Measurements from ENCODE around the gene KCNMA1. TPM values are rescaled to one million over a fixed set of nuclear protein-coding genes. Genes with fewer than 3 reads are reported as not detected.

KCNMA1 gene
- total RNA-seq, 1 donor from 2014 or later, result 30.1 TPM

DNA sequence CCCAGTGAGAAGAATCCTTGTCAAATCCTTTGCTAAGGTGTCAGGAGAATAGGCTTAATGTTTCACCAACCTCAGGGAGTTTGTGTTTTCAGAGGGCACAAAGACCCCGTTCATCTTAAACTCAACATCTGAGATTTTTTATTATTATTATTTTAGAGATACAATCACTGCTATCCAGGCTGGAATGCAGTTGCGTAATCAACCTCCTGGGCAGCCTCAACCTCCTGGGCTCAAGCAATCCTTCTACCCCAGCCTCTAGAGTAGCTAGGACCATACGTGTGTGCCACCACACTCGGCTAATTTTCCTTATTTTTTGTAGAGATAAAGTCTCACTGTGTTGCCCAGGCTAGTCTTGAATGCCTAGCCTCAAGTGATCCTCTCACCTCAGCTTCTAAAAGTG, 599.2 kb downstream of the KCNMA1 start:
- H3K4me3 Mint-ChIP-seq, result no peak overlapping the region
- no peak for TF ChIP-seq CTCF (conservative IDR thresholded peaks at IDR 0.05)
- DNase-seq (ENCODE audit: extremely low spot score, unreplicated experiment), result no peak
- H3K4me1 Mint-ChIP-seq (ENCODE audit: unreplicated experiment), result peaks cover 3% of the 10 kb centered on the region
- no peak overlapping the region for H3K27ac Mint-ChIP-seq
- peaks cover 23% of the 10 kb centered on the region for H3K27me3 Mint-ChIP-seq
- no peaks in the 10 kb centered on the region for H3K9me3 Mint-ChIP-seq
- H3K36me3 Mint-ChIP-seq, result no peaks in the 10 kb centered on the region

DNA sequence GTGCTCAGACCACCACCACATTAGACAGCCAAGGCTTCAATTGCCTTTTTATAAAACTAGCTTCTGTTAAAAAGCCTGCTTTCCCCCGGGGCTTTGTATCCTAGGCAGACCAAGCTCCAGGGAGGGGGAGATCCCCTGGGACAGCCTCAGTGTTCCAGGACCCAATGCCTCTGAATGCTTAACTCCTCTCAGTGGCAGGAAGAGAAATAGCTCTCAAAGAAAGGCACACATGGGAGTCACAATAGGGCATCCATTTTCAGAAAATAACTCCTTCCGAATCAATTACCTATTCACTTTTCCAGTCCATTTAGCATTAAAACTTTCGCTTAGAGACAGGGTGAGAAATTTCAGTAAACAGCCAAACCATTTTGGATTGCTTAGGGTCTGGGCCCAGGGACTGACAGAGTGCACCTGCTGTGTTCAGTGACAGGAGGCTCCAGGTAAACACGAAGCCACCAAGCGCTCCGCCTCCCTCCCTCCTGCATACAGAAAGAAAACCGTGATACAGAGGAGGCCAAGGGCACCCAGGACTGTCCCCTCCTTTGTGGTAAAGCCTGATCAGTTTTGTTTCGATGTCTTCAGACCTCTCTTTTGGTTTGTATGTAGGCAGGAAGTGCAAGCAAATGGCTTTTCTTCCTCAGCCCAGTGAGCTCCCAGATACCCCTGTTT, 599.7 kb downstream of the KCNMA1 start:
- H3K9me3 Mint-ChIP-seq, result no peaks in the 10 kb centered on the region
- H3K4me1 Mint-ChIP-seq (ENCODE audit: unreplicated experiment), result peaks cover 3% of the 10 kb centered on the region
- H3K4me3 Mint-ChIP-seq, result no peak overlapping the region
- H3K36me3 Mint-ChIP-seq, result no peaks in the 10 kb centered on the region
- H3K27me3 Mint-ChIP-seq, result peaks cover 26% of the 10 kb centered on the region
- no peak for TF ChIP-seq CTCF (conservative IDR thresholded peaks at IDR 0.05)
- no peak for DNase-seq (ENCODE audit: extremely low spot score, unreplicated experiment)
- no peak overlapping the region for H3K27ac Mint-ChIP-seq

DNA sequence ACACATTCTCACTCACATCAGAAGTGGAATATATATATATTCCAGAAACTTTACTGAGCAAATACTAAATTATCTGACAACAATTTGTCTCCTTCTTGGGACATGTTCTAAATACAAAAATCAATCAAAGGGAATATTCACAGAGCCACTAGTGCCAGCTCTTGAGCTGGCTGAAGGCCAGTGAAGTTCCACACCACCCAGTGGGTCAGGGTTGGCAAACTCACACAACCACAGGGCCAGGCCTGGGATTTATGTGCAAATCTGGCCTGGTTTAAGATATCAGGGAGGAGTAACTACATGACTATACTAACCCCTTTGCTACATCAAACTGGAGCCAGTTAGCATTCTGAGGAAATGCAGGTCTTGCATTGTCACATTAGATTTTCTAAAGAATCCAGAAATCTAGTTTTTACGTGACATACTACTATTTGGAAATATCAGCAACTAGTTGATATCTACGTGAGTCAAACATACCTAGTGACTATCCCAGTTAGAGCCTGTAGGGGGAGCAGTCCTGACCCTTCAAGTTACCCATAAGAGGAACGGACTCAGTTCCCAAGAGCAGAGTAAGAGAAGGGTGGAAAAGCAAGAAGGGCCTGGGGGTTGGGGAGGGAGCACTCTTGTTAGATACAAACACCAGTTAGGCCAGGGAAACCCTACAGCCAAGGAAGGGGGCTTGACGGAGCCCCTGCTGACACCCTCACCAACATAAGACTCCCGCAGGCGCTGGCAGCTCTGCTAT, 600.4 kb downstream of the KCNMA1 start:
- H3K4me1 Mint-ChIP-seq (ENCODE audit: unreplicated experiment), result peaks cover 3% of the 10 kb centered on the region
- H3K27ac Mint-ChIP-seq, result no peak overlapping the region
- H3K4me3 Mint-ChIP-seq, result no peak overlapping the region
- peaks cover 27% of the 10 kb centered on the region for H3K27me3 Mint-ChIP-seq
- no peak for DNase-seq (ENCODE audit: extremely low spot score, unreplicated experiment)
- TF ChIP-seq CTCF (conservative IDR thresholded peaks at IDR 0.05), result peak; percentile 81
- H3K36me3 Mint-ChIP-seq, result no peaks in the 10 kb centered on the region
- no peaks in the 10 kb centered on the region for H3K9me3 Mint-ChIP-seq

- H3K4me3 Mint-ChIP-seq, result no peak overlapping the region
- H3K9me3 Mint-ChIP-seq, result no peaks in the 10 kb centered on the region
- peaks cover 5% of the 10 kb centered on the region for H3K4me1 Mint-ChIP-seq (ENCODE audit: unreplicated experiment)
- no peak overlapping the region for H3K27ac Mint-ChIP-seq
- peaks cover 32% of the 10 kb centered on the region for H3K27me3 Mint-ChIP-seq
- no peak for TF ChIP-seq CTCF (conservative IDR thresholded peaks at IDR 0.05)
- DNase-seq (ENCODE audit: extremely low spot score, unreplicated experiment), result no peak
- no peaks in the 10 kb centered on the region for H3K36me3 Mint-ChIP-seq
Measured at GRCh38 chr10:77036276-77036675, 601.3 kb downstream of the KCNMA1 start.

GRCh38 chr10:77034795-77035194, 602.8 kb downstream of the KCNMA1 start:
- no peak for TF ChIP-seq CTCF (conservative IDR thresholded peaks at IDR 0.05)
- H3K36me3 Mint-ChIP-seq, result no peaks in the 10 kb centered on the region
- no peak overlapping the region for H3K27ac Mint-ChIP-seq
- peaks cover 12% of the 10 kb centered on the region for H3K4me1 Mint-ChIP-seq (ENCODE audit: unreplicated experiment)
- H3K4me3 Mint-ChIP-seq, result no peak overlapping the region
- no peak for DNase-seq (ENCODE audit: extremely low spot score, unreplicated experiment)
- no peaks in the 10 kb centered on the region for H3K9me3 Mint-ChIP-seq
- H3K27me3 Mint-ChIP-seq, result peaks cover 33% of the 10 kb centered on the region
